ENCODE measurements around the gene CHRNA4.

The CHRNA4 gene

GRCh38 chr20:63404129-63405085, 43.3 kb upstream of the CHRNA4 start:
- H3K36me3 ChIP-seq (ENCODE audit: control insufficient read depth, insufficient read depth, low read length) = no peaks in the 10 kb centered on the region
- H3K27me3 ChIP-seq (ENCODE audit: control insufficient read depth, insufficient read depth, low read length, poor library complexity, severe bottlenecking) = no peaks in the 10 kb centered on the region
- no peaks in the 10 kb centered on the region for H3K9me3 ChIP-seq (ENCODE audit: control insufficient read depth, low read length)
- H3K4me3 ChIP-seq (ENCODE audit: insufficient read depth, low read depth, low read length) = no peak overlapping the region
- WGBS, 2 experiments = 91 to 93% methylated on average over 34 of the region's 34 CpGs
- no peaks in the 10 kb centered on the region for H3K4me1 ChIP-seq (ENCODE audit: control insufficient read depth, insufficient read depth, low read length)
- H3K27ac ChIP-seq (ENCODE audit: insufficient read depth, low read depth, low read length, poor library complexity, severe bottlenecking) = no peak overlapping the region

- no peaks in the 10 kb centered on the region for H3K9me3 ChIP-seq (ENCODE audit: control insufficient read depth, low read length)
- no peaks in the 10 kb centered on the region for H3K36me3 ChIP-seq (ENCODE audit: control insufficient read depth, insufficient read depth, low read length)
- no peaks in the 10 kb centered on the region for H3K27me3 ChIP-seq (ENCODE audit: control insufficient read depth, insufficient read depth, low read length, poor library complexity, severe bottlenecking)
- no peaks in the 10 kb centered on the region for H3K4me1 ChIP-seq (ENCODE audit: control insufficient read depth, insufficient read depth, low read length)
- 91 to 92% methylated on average over 19 of the region's 19 CpGs for WGBS, 2 experiments
- H3K27ac ChIP-seq (ENCODE audit: insufficient read depth, low read depth, low read length, poor library complexity, severe bottlenecking) = no peak overlapping the region
- H3K4me3 ChIP-seq (ENCODE audit: insufficient read depth, low read depth, low read length) = no peak overlapping the region
These were observed 42.4 kb upstream of the CHRNA4 start for GRCh38 chr20:63403403-63404105.

GRCh38 chr20:63402860-63403220, 41.7 kb upstream of the CHRNA4 start:
- H3K9me3 ChIP-seq (ENCODE audit: control insufficient read depth, low read length) = no peaks in the 10 kb centered on the region
- 85 to 92% methylated on average over 9 of the region's 9 CpGs for WGBS, 2 experiments
- no peak overlapping the region for H3K4me3 ChIP-seq (ENCODE audit: insufficient read depth, low read depth, low read length)
- H3K36me3 ChIP-seq (ENCODE audit: control insufficient read depth, insufficient read depth, low read length) = no peaks in the 10 kb centered on the region
- no peak overlapping the region for H3K27ac ChIP-seq (ENCODE audit: insufficient read depth, low read depth, low read length, poor library complexity, severe bottlenecking)
- no peaks in the 10 kb centered on the region for H3K27me3 ChIP-seq (ENCODE audit: control insufficient read depth, insufficient read depth, low read length, poor library complexity, severe bottlenecking)
- no peaks in the 10 kb centered on the region for H3K4me1 ChIP-seq (ENCODE audit: control insufficient read depth, insufficient read depth, low read length)

GRCh38 chr20:63402181-63402859, 41.2 kb upstream of the CHRNA4 start:
- Histone ChIP-seq H3K36me3 (ENCODE audit: control insufficient read depth, insufficient read depth, low read length) (no peaks in the 10 kb centered on the region), H3K4me1 (ENCODE audit: control insufficient read depth, insufficient read depth, low read length) (no peaks in the 10 kb centered on the region), H3K27ac (ENCODE audit: insufficient read depth, low read depth, low read length, poor library complexity, severe bottlenecking) (no peak overlapping the region), H3K9me3 (ENCODE audit: control insufficient read depth, low read length) (no peaks in the 10 kb centered on the region), H3K27me3 (ENCODE audit: control insufficient read depth, insufficient read depth, low read length, poor library complexity, severe bottlenecking) (no peaks in the 10 kb centered on the region), H3K4me3 (ENCODE audit: insufficient read depth, low read depth, low read length) (no peak overlapping the region)
- 89% methylated on average over 24 of the region's 24 CpGs for WGBS, 2 experiments

GRCh38 chr20:63401384-63402110, 40.4 kb upstream of the CHRNA4 start:
- Histone ChIP-seq H3K9me3 (ENCODE audit: control insufficient read depth, low read length) (no peaks in the 10 kb centered on the region), H3K4me1 (ENCODE audit: control insufficient read depth, insufficient read depth, low read length) (no peaks in the 10 kb centered on the region), H3K27me3 (ENCODE audit: control insufficient read depth, insufficient read depth, low read length, poor library complexity, severe bottlenecking) (no peaks in the 10 kb centered on the region), H3K27ac (ENCODE audit: insufficient read depth, low read depth, low read length, poor library complexity, severe bottlenecking) (no peak overlapping the region), H3K36me3 (ENCODE audit: control insufficient read depth, insufficient read depth, low read length) (no peaks in the 10 kb centered on the region), H3K4me3 (ENCODE audit: insufficient read depth, low read depth, low read length) (no peak overlapping the region)
- 93% methylated on average over 29 of the region's 29 CpGs for WGBS, 2 experiments

GRCh38 chr20:63400486-63401210, 39.5 kb upstream of the CHRNA4 start:
- Histone ChIP-seq H3K4me3 (ENCODE audit: insufficient read depth, low read depth, low read length) (no peak overlapping the region), H3K27me3 (ENCODE audit: control insufficient read depth, insufficient read depth, low read length, poor library complexity, severe bottlenecking) (peaks cover 2% of the 10 kb centered on the region), H3K27ac (ENCODE audit: insufficient read depth, low read depth, low read length, poor library complexity, severe bottlenecking) (no peak overlapping the region), H3K4me1 (ENCODE audit: control insufficient read depth, insufficient read depth, low read length) (no peaks in the 10 kb centered on the region), H3K36me3 (ENCODE audit: control insufficient read depth, insufficient read depth, low read length) (no peaks in the 10 kb centered on the region), H3K9me3 (ENCODE audit: control insufficient read depth, low read length) (no peaks in the 10 kb centered on the region)
- WGBS, 2 experiments = 94% methylated on average over 44 of the region's 44 CpGs

GRCh38 chr20:63399596-63400375, 38.6 kb upstream of the CHRNA4 start:
- Histone ChIP-seq H3K4me1 (ENCODE audit: control insufficient read depth, insufficient read depth, low read length) (no peaks in the 10 kb centered on the region), H3K9me3 (ENCODE audit: control insufficient read depth, low read length) (no peaks in the 10 kb centered on the region), H3K4me3 (ENCODE audit: insufficient read depth, low read depth, low read length) (no peak overlapping the region), H3K27ac (ENCODE audit: insufficient read depth, low read depth, low read length, poor library complexity, severe bottlenecking) (no peak overlapping the region), H3K36me3 (ENCODE audit: control insufficient read depth, insufficient read depth, low read length) (no peaks in the 10 kb centered on the region), H3K27me3 (ENCODE audit: control insufficient read depth, insufficient read depth, low read length, poor library complexity, severe bottlenecking) (peaks cover 3% of the 10 kb centered on the region)
- 94% methylated on average over 41 of the region's 41 CpGs for WGBS, 2 experiments

- Histone ChIP-seq H3K36me3 (ENCODE audit: control insufficient read depth, insufficient read depth, low read length) (no peaks in the 10 kb centered on the region), H3K4me1 (ENCODE audit: control insufficient read depth, insufficient read depth, low read length) (peaks cover 6% of the 10 kb centered on the region), H3K27me3 (ENCODE audit: control insufficient read depth, insufficient read depth, low read length, poor library complexity, severe bottlenecking) (peaks cover 9% of the 10 kb centered on the region), H3K4me3 (ENCODE audit: insufficient read depth, low read depth, low read length) (no peak overlapping the region), H3K9me3 (ENCODE audit: control insufficient read depth, low read length) (no peaks in the 10 kb centered on the region), H3K27ac (ENCODE audit: insufficient read depth, low read depth, low read length, poor library complexity, severe bottlenecking) (no peak overlapping the region)
- 91 to 93% methylated on average over 27 of the region's 27 CpGs for WGBS, 2 experiments
These were observed 37.8 kb upstream of the CHRNA4 start for GRCh38 chr20:63398744-63399514.

Data from ectodermal cell (in vitro differentiated cells).